Right forelimb (tissue), 1 donor: ENCODE measurements around the gene PREX1.
A peak's percentile ranks its signal among the peaks of the same experiment; 100 is the strongest.

Experiments
- DNase-seq: peaks from one replicate; pipeline ENCODE4 v3.0.0-alpha.2; 2018

The PREX1 gene

GRCh38 chr20:48629069-48629959 is 198.5 kb downstream of the PREX1 start:
- no peak for DNase-seq

DNA sequence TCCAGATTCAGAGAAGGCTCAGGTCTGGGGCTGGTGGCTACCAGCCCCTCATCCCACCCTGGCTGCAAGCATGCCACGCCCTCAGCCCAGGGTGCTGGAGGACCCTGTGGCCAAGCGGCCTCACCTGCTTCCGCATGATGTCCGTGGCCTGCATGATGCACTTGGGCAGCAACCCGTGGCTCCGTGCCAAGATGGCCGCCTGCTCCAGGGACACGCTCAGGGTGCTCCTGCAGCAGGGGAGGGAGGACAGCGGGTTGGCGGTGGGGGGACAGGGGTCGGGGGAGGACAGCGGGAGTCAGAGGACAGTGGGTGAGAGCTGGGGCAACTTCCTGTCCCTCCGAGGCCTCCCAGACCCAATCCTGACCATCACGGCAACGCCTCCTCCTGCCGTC is 200.1 kb downstream of the PREX1 start:
- no peak for DNase-seq

DNA sequence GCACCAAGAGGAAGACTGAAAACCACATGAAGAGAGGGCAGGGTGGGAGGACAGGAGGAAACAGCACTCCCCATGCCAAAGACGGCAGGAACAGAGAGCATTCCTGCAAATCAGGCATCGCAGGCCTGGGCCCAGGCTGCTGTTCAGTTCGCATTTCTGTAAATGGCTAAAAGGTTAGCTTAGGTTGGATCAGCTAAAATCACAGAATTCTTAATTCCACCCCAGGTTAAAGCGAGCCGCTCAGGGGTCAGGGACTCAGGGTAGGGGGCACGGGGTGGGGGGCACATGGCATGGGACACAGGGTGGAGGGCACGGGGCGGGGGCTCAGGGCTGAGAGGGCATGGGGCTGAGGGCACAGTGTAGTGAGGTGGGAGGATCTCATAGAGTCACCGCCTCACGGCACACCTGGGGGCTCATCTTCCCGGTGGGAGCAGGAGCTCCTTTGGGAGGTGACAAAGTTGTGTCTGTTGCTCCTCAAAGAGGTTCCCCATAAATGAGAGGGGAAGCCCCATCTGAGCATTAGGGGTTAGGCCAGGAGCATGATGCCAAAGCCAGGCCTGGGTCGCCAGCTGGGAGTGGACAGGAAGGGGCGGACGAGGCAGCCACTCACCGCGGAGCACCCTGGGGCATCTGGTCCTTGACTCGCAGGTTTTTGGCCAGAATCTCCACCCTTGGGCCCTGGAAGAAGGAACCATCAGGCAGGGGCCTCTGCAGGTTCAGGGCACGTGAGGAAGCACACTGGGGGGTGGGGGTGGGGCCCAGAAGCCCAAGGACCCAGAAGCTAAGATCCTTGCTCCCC is 200.7 kb downstream of the PREX1 start:
- DNase-seq: no peak

DNA sequence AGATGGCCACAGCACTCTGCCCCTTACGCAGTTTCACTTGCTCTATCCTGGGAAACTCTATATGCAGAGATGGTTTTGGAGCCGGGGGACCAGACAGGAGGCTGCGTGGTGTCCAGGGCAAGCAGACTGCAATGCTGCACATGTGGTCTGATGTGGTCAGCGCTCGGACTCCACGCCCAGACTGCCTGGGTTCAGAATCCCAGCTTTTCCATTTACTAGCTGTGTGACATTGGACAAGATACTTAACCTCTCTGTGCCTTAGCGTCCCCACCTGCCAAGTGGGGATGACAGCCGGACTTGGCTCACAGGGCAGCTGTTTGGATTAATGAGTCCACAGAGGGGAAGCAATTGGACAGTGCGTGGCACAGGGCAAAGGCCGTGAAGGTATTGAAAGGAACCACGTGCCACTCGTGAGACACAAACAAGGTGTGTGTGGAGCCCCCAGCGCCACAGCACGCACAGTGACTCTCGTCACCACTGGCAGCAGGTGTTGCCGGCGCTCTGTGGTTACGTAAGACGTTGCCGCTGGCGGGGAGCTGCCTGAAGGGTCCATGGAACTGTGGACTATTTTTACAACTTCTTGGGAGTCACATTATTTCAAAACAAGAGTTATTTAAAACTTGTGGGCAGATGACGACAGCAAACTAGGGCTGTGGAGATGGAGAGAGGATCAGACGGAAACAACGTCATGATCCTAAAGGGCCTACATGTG is 201.4 kb downstream of the PREX1 start:
- no peak for DNase-seq

- DNase-seq: no peak
These were observed 202.5 kb downstream of the PREX1 start for GRCh38 chr20:48625136-48625900.

DNA sequence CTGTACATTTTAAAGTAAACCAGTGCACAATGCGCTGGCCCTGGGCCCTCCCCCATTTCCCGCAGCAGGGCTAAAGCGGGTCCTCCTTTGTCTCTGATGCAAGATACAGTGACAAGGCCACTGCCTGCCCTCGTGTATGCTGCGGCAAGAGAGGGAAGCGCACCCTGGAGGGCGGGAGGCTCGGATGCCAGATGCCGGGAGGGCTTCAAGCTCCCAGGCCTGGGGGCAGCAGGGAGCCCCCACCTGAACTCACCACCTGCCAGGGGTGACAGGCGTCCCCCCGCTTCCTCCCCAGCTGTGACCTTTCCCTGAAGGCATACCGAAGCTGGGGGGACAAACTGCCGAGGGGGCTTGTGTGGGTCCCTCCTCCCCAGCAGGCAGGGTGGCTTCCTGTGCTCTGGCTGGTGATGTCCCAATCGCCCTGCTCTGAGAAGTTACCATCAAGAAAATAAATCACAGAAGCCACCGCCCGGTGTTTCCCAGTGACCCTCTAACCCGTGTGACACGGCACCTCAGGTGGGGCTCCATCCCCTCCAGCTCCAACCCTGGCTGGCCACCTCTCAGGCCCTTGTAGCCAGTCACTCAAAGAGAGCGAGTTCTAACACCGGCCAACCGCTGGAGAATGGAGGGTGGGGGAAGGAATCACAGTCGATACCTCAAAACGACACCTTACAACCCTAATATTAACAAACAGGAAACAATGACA is 203.3 kb downstream of the PREX1 start:
- DNase-seq: no peak

GRCh38 chr20:48623906-48624265 is 203.9 kb downstream of the PREX1 start:
- no peak for DNase-seq

- no peak for DNase-seq
These were observed 204.5 kb downstream of the PREX1 start for GRCh38 chr20:48623176-48623905.

DNA sequence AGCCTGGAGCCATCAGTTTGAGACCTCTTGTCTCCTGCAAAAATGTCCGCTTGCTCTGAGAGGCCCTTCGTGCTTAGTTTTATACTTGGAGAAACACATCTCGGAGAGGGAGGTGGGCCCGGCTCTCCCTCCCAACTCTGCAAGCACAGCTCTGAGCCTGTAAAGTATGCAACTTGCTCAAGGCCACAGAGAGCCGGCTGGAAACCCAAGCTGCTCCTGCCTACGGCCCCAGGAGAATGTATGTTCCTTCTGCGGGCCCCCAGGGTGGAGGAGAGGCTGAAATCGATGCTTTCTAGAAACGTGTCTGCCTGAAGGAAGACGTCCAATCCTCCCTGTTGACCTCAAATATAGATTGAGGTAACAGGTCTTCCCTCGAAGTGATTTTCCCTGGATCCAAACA is 205.4 kb downstream of the PREX1 start:
- DNase-seq: no peak

DNA sequence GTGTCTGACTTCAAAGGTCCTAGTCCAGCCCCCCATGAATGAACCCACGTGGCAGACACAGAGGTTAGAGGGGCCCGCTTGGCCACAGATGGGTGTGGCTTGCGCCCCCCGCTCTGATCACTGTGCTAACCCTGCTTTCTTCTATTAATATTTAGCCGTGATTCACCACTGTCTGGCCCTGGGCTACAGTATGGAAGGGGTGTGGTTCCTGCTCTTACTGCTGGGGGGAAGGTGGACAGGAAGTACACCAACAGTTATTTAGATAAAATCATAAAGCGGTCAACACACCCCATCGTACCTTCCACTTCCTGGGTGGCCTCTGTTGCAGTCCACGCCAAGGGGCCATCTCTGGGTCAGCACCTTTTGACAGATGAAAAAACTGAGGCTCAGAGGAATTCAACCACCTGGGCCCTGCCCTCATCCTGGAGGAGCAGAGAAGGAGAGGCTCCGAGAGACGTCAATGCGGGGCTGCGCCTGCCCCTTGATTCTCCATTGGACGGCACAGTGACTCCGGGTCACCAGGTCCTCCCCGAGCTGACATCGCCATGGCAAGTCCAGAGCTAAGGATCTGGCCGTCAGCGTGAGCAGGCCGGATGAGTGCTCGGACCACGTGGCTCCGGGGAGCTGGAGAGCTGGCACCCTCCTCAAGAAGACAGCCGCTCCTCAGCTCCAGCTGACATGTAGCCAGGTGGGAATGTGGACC is 206.3 kb downstream of the PREX1 start:
- no peak for DNase-seq

DNA sequence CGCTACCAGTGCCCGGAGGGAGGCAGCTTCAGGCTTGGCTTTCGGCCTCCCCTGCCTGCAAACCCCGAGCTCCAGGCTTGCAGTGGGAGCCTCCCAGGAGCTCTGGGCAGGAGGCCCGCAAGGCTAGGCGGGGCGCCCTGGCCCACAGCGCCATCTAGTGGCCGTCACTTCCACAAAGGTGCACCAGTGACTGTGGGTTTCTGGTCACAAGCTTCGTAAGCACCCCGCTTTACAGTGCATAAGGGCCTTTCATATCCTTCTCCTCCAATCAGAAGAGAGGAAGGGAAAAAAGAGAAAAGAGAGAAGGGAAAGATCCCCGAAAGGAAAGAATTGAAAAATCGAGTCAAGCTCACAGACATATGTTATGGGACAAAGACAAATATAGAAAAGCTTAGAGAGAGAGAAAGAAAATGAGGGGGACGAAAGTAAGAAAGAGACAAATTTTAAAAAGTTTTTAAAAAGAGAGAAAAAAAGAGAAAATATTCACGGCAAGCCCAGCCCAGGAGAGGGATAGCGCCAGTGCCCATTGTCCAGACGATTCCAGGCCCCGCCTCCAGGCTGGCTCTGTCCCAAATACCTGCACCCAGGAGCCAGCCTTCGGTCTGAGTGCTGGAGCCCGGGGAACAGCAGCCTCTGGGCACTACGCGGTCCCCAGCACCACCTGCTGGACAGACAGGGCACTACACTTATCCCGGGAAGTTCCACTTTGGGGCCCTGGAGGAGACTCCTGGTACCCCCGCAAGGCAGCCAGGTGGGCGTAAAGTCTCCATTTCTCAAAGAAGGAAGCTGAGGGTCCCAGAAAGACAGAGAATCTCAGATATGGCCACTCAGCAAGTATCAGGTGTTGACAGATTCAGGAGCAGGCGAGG is 207.1 kb downstream of the PREX1 start:
- peak; percentile 92 for DNase-seq

- DNase-seq: no peak
These were observed 207.7 kb downstream of the PREX1 start for GRCh38 chr20:48620154-48620506.

DNA sequence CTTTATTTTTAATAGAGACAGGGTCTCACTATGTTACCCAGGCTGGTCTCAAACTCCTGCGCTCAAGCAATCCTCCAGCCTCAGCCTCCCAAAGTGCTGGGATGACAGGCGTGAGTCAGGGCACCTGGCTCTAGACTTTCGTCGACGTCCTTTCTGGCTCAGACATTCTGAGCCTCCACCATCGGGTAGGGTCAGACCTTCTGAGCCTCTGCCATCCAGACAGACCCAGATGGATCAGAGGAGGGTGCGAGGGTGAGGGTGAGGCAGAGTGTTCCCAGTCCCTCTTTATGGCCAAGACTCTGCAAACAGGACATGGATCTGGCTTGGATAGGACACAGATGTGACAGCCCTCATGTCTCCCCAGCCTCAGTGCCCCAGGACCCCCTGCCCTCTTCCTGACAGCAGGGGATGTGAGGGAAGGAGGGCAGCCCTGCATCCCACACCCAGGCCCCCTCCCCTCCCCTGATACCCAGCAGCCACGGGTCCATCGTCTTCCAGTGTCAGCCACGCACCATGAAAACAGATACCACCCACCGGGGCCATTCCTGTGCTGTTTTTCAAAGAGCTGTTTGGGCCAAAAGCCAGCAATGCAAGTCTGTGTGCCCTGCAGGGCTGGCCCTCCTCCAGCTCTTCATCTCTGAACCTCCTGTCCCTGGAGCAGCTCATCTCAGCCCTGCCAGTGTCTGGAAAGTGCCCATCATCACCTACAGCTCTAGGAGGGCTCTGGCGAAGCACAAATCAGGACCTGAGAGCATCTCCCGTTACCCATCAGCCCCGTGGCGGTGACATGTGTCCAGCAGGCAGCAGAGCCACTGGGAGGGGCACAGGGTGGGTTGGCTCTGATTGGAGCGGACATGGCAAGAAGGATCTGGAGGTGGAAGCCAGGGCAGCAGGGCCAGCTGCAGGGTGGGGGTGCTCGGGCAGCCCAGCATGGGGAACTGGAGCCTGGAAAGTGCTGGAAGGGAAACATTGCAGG is 208.4 kb downstream of the PREX1 start:
- no peak for DNase-seq

DNA sequence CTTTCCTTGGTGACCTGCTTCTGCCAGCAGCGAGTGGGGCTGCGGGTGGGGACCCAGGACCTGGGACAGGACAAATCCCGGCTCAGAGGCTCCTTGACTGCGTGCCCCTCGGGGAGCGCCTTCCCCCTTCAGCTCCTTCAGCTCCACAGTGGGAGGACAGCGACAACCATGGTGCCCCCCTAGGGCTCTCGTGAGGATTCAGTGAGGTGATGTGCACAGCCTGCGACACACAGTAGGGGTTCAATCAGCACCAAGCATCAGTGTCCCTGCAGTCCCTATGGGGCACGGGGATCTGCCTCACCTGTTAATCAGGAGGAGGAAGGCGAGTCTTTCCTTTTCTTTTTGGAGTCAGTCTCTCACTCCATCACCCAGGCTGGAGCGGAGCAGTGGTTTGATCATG is 209.2 kb downstream of the PREX1 start:
- no peak for DNase-seq

DNA sequence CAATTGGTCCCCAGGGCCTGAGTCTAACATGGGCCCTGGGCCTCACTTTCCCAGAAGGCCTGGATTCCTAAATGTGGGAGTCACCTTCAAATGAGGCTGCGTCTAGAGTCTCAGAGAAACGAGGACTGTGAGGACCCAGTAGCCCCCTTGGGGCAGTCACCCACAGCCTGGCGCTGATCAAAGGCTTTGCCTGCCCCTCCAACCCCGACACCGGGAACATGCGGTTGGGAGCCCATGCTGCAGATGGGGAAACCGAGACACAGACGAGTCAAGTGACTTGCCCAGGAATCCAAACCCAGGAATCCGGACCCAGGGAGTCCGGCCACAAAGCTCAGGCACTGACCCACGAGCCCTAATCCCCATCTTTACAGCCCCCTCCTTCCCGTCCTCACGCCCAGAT is 209.7 kb downstream of the PREX1 start:
- no peak for DNase-seq

GRCh38 chr20:48617481-48617880 is 210.3 kb downstream of the PREX1 start:
- DNase-seq: no peak

GRCh38 chr20:48616481-48616880 is 211.3 kb downstream of the PREX1 start:
- no peak for DNase-seq

DNA sequence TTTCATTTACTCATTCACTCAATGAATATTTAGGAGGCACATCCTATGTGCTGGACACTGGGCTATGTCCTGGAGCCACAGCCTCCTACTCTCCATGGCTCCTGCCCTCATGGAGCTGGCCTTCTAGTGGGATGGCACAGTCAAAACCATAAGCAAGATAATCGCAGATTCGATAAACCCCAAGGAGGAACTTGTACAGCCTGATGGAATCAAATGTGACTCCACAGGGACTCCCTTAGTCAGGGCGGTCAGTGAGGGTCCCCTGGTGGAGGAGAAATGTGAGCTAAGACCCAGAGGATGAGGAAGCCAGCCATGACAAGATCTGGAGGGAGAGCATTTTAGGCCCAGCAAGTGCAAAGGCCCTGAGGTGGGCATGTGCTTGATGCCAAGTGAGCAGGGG is 211.9 kb downstream of the PREX1 start:
- DNase-seq: no peak
